Skin of body (tissue), 2 donors: ENCODE data around the gene ZC3H4. TPM values are rescaled to one million over a fixed set of nuclear protein-coding genes. Genes with fewer than 3 reads are reported as not detected.
"Not testable (repeated sequence)": the region's sequence is repeated elsewhere in the genome, so short reads cannot be mapped to it uniquely, and the experiment has no call there.

Source experiments
- DNase-seq: peaks from one replicate; lab custom pipeline; 2025; lab: John Stamatoyannopoulos, UW
- total RNA-seq: library from RNA; depleted of rRNA; stranded (reverse); fragments of >200 nt; gene quantifications from one replicate; pipeline ENCODE4 v1.2.3, GENCODE V29; 2014

The ZC3H4 gene
- total RNA-seq, 1 donor from 2014 or later, result 8.0 TPM

DNA sequence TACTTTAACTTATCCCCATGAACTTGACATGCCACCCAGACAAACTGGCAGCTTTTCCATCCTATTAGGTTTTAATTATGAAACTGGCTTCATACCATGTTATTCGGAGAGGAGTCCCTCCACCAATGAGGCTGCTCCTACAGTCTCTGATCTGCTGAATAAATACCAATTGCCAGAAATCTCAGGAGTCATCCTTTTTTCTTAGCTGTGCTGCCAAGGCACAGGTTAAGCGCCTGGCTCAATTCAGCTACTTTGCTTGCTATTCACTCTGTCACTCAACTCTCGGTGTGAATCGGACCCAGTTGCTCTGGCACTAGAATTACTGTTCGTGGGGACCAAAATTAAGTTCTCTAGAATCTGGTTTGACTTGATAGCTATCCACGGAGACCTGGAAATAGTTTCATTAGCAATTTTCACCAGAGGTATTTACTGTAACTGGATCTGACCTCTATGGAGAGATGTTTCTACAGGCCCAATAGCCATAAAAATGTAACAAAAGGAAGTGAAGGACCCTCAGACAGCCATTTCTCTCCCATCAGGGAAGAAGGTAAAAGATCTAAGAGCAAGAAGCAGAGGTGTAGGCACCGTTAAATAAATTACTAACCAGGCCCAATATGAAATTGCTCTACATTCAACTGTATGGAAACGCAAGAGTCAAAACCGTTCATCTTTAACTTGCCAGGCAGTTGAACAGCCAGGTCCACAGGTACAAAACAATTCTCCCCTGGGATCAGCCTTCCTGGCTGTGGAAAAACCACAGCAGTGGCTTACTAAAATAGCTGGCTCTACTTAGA lies 5.4 kb downstream of the ZC3H4 start:
- DNase-seq, result no peak

DNA sequence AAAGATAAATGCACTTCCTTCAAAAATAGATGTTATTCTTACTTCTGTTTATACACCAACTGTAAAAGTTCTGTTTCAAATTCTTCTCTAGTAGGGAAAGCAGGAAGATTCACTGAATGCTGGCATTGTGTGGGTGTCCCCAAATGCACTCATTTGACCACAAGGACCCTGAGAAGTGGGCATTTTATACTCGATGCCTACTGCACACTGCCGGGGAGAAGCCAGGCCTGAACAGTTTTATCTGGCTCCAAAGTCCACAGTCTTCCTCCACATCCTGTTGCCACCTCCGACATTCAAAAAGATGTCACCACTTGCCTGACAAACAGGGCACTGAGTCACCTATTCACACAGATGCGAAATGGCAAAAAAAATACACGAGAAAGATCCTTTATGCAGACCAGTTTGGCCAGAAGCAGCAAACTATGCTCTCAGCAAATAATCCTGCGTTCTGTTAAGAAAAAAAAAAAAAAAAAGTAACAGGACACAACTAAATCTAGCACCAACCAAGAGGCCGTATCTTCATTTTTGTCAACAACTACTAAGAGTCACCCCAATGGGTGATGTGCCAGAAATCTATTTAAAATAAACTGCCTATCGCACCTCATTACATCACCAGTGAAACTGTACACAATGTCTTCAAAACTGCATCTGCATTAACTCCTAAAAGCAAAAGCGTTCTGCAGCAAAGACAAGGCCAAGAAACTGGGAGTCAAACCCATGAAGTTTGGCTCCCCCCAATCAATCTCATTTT lies 6.2 kb downstream of the ZC3H4 start:
- no peak for DNase-seq

- no peak for DNase-seq
Measured at GRCh38 chr19:47106821-47107201, 6.8 kb downstream of the ZC3H4 start.

- DNase-seq, result no peak
Measured at GRCh38 chr19:47105874-47106273, 7.7 kb downstream of the ZC3H4 start.

DNA sequence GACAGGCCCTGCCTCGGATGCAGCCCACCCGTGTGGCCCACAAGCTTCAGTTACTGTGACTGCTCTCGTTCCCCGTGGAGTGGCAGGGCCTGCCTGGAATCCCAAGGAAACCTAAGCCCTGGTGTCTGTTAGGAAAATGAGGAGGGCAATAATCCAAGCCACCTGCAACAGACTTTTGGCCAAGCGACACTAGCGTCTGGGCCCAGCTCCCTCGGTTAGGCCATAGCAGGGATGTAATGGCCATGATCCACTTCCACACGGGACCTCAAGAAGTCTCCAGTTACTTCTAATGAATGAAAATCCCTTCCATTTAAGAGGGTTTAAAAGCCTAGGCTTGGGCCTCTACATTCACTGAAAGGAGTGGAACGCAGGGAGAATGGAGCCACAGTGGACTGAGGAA lies 8.9 kb downstream of the ZC3H4 start:
- no peak for DNase-seq

- DNase-seq, result no peak
Measured at GRCh38 chr19:47102346-47103060, 11.1 kb downstream of the ZC3H4 start.

DNA sequence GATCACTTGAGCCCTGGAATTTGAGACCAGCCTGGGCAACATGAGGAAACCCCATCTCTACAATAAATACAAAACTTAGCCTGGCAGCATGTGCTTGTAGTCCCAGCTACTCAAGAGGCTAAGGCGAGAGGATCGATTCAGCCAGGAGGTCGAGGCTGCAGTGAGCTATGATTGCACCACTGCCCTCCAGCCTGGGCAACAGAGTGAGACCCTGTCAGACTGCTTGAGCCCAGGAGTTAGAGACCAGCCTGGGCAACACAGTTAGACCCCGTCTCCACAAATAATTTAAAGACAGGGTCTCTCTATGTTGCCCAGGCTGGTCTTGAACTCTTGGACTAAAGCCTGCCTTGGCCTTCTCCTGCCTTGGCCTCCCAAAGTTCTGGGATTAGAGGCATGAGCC lies 12.5 kb downstream of the ZC3H4 start:
- DNase-seq, result not testable (repeated sequence)

- no peak for DNase-seq
Measured at GRCh38 chr19:47100290-47100689, 13.3 kb downstream of the ZC3H4 start.

- no peak for DNase-seq
Measured at GRCh38 chr19:47099576-47100050, 14.0 kb downstream of the ZC3H4 start.

DNA sequence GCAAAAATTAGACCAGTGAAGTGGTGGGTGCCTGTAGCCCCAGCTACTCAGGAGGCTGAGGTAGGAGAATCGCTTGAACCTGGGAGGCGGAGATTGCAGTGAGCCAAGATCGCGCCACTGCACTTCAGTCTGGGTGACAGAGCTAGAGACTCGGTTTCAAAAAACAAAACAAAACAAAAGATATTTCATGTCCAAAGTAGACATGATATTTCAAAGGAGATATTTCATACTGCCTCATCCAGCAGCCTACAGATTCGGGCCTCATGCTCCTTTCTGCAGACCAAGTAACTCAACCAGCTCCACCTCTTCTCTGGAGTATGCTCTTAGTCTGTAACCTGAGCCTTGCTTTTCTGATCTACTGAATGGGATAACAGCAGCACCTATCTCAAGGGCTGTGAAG lies 15.0 kb downstream of the ZC3H4 start:
- no peak for DNase-seq

DNA sequence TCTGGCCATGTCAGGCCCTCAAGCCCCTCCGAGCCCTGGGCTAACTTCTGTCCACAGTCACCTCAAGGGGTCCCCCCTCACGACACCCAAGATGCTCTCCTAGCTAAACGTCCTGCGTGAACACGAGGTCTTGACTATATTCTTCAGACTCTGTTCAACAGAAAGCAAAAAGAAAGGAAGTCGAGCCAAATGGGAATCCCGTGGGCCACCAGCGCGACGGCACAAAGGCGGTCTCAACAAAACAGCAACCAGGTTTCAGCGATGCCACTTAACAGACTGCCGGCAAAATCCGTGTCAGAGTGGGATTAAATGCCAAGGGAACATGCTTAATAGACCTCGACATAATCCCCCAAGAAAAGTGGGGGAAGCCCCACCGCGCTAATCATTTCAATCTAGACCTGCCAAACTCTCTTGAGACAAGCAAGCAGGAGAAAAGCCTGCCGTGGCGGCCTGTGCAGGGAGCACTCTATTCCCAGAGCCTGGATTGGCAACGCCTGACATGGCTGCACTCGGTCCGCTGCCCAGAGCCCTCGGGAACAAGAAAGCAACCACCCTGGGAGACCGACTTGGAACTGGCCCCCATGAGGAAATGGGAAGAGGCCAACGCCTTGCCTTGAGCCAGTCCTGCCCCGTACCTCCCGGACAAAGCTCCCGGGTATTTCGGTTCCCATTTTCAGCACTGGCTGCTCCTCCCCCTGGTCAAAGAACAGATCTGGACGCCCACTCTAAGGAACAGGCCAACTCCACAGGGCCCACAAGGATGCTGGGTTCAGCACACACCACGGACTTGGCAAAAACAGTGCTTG lies 16.0 kb downstream of the ZC3H4 start:
- DNase-seq, result no peak

DNA sequence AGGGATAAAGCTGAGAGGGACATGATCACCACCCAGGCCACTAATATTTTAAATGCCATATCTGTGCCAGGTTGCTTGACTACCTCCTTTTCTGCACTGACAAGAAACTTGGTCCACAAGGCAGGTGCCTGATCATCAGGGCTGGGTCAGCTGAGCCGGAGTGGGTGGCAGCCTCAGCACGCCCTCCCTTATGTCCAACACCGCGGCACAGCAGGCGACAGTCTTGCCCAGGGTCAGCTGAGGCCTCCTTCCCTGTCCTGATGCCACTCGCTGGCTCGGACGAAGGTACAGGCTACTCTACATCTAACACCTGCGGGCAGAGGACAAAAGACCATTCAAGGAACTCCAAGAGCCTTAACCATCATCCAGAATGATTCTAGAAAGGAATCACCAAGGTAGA lies 16.9 kb downstream of the ZC3H4 start:
- DNase-seq, result no peak

GRCh38 chr19:47096100-47096704 lies 17.4 kb downstream of the ZC3H4 start:
- DNase-seq, result no peak

- DNase-seq, result no peak
Measured at GRCh38 chr19:47095476-47096099, 18.0 kb downstream of the ZC3H4 start.

GRCh38 chr19:47094557-47095475 lies 18.8 kb downstream of the ZC3H4 start:
- no peak for DNase-seq

GRCh38 chr19:47093841-47094240 lies 19.7 kb downstream of the ZC3H4 start:
- DNase-seq, result no peak

- DNase-seq, result no peak
Measured at GRCh38 chr19:47093254-47093653, 20.3 kb downstream of the ZC3H4 start.

DNA sequence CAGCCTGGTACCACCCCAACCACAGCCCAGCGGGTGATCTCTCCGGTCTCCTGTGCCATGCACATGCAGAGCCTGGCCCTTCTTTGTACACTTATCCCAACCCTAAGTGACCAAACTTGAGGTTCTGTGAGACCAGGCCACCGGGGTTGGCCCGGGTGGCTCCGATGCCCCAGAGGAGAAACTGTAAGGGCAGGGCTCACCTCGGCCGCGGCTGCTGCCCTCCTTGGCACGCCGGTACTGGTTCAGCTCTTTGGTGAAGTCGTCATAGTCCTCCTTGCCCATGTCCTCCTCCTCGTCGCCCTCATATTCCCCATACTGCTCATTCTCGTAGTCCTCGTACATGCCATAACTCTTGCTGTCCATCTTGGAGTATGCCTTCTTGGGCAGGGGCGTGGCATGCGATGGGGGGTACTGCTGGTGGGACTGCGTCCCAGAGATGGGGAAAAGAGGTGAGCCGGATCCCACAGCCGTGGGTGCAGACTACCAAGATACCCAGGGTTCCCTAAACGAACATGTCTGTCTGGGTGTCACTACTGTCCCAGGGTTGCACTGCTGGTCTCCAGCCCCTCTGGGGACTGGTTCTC lies 23.7 kb downstream of the ZC3H4 start:
- no peak for DNase-seq

DNA sequence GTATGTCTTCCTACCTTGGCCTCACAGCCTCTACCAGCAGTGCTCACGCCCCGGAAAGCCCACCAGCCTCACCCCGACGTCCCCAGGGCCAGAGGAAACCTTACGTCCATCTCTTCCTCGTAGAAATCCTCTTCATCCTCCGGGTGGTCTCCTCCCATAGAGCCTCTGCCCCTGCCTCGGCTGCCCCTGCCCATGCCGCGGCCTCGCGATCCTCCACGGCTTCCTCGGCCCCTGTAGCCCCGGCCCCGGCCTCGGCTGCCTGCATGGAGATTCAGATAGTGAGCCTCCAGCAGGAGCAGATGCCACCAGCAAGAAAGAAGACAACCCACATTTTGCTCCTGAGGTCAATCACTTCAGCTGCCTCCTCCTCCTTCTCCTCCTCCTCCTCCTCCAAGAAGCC lies 27.3 kb downstream of the ZC3H4 start:
- no peak for DNase-seq
